GM18907 (cell line): ENCODE results near the gene SYPL2.
A peak's percentile ranks its signal among the peaks of the same experiment; 100 is the strongest.
"Not testable (repeated sequence)": the region's sequence is repeated elsewhere in the genome, so short reads cannot be mapped to it uniquely, and the experiment has no call there.

Source experiments
- ATAC-seq: cut with Tn5 transposase; IDR thresholded peaks from one replicate; pipeline ENCODE4 v1.9.1; 2021; ENCODE audit warnings: mild to moderate bottlenecking, moderate library complexity; ENCODE audit not compliant: unreplicated experiment

The SYPL2 gene

GRCh38 chr1:109468903-109469302, 2.6 kb downstream of the SYPL2 start:
- ATAC-seq, result no peak

GRCh38 chr1:109470245-109470644, 3.9 kb downstream of the SYPL2 start:
- no peak for ATAC-seq

GRCh38 chr1:109472779-109473178, 6.4 kb downstream of the SYPL2 start:
- ATAC-seq, result no peak

GRCh38 chr1:109473284-109474057, 7.1 kb downstream of the SYPL2 start:
- ATAC-seq, result not testable (repeated sequence)

GRCh38 chr1:109474697-109475096, 8.4 kb downstream of the SYPL2 start:
- ATAC-seq, result no peak

GRCh38 chr1:109475261-109475660, 8.9 kb downstream of the SYPL2 start:
- no peak for ATAC-seq

GRCh38 chr1:109476825-109477224, 10.5 kb downstream of the SYPL2 start:
- ATAC-seq, result no peak

- no peak for ATAC-seq
Observed at GRCh38 chr1:109477821-109478220, 11.5 kb downstream of the SYPL2 start.

- ATAC-seq, result no peak
Observed at GRCh38 chr1:109478806-109479205, 12.5 kb downstream of the SYPL2 start.

- no peak for ATAC-seq
Observed at GRCh38 chr1:109479311-109479710, 13.0 kb downstream of the SYPL2 start.

- no peak for ATAC-seq
Observed at GRCh38 chr1:109479901-109480300, 13.6 kb downstream of the SYPL2 start.

- ATAC-seq, result no peak
Observed at GRCh38 chr1:109481646-109482045, 15.3 kb downstream of the SYPL2 start.

- ATAC-seq, result no peak
Observed at GRCh38 chr1:109482242-109482641, 15.9 kb downstream of the SYPL2 start.

GRCh38 chr1:109482791-109483671, 16.7 kb downstream of the SYPL2 start:
- ATAC-seq, result peak; percentile 14

- ATAC-seq, result peak; percentile 76
Observed at GRCh38 chr1:109483672-109484518, 17.5 kb downstream of the SYPL2 start, which contains the start of gene ATXN7L2. Gene ATXN7L2 (plus strand): TSS chr1:109483905. CDS start chr1:109483954, 49 bp downstream.

GRCh38 chr1:109484519-109484975, 18.2 kb downstream of the SYPL2 start:
- ATAC-seq, result no peak

GRCh38 chr1:109485001-109485400, 18.7 kb downstream of the SYPL2 start:
- no peak for ATAC-seq

- ATAC-seq, result no peak
Observed at GRCh38 chr1:109487261-109487660, 20.9 kb downstream of the SYPL2 start.

GRCh38 chr1:109488201-109488600, 21.9 kb downstream of the SYPL2 start:
- no peak for ATAC-seq

GRCh38 chr1:109488696-109489095, 22.4 kb downstream of the SYPL2 start:
- no peak for ATAC-seq
